GM12873 (cell line): ENCODE results near the gene BABAM2.

ENCODE experiments used
- CTCF ChIP-seq: IDR thresholded peaks from 2 replicates; pipeline ENCODE4 v1.5.1; 2012; ENCODE audit warnings: low read depth, mild to moderate bottlenecking, moderate library complexity, low read length, control low read depth; ENCODE audit not compliant: insufficient read depth; ENCODE audit errors: missing control alignments

Gene BABAM2

DNA sequence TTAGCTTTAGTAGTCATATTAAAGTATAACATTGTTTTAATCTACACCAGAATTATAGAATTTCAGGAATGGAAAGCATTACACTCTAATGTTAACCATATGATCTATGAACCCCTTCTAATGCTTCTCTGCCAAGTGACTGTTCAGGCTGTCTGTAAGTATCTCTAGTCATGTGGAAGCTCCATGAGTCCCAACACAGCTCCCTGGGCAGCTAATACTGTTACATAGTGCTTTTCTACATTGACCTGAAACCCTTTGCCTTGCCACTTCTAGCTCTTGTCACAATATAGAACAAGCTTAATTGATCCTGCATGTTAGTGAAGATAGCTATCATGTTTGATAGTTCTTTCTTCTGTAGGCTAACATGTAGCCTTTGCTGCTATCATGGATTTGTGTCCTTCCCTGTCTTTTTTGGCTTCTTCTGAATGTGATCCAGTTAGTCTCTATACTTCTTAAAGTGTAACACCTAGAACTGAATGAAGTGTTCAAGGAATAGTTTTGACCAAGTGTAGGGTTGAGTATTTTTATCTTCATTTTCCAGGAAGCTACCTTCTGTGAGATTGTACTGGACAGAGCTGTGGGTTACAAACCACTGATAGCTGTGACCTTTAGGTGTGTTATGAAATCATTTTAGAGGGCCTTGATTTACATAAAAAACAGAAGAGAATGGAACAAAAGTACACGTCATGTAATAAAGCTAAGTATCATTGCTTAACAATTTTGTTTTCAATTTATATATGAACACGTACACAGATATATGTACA is 23.7 kb downstream of the BABAM2 start:
- TF ChIP-seq CTCF = no peak

DNA sequence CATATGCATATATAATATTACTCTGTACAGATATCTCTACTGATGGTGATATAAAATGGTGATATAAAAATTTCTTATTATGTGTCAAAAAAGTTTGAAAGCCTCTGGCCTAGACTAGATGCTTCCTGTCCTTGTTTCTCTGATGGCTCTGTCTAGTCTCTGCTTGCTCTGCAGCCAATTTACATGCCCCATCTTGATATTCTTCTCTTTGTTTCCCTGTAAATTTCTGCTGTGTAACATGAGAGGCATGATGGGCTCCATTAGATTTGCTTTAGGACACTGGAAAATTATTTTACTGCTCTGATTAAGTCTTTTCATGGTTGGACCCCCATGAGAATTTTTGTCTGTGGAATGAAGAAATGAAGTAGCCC is 24.3 kb downstream of the BABAM2 start:
- no peak for TF ChIP-seq CTCF

- no peak for TF ChIP-seq CTCF
These were observed 24.7 kb downstream of the BABAM2 start for GRCh38 chr2:27915191-27915590.

GRCh38 chr2:27915874-27916273 is 25.3 kb downstream of the BABAM2 start:
- TF ChIP-seq CTCF = no peak

DNA sequence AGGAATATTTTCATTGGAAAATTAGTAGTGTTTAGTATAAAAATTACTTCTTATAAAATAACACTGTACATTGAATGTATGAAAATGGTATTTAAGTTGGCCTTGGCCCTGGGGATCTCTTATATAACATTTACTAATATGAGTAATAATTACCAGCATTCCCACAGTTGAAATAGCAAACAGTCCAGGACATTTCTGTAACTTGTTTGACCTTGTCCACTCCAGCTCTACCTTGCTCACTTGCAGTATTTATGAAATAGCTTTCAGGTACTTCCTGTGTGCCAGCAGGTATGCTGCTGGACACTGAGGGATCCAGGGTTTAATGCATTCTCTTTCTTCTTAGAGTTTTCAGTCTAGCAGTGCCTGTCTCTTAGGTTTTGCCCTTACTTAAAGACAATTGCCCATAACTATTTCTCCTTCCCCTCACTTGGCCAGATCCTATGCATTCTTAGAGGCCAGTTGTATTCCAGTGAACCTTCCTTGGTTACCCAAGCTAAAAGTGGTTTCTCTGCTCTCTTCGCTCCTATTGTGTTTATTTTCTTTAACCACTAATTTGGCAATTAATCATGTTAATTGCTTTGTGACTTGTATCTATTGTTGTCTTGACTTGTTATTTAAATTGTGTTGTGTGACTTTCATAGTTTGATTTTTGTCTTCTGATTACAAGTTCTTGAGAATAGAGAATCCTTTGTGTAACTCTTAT is 25.9 kb downstream of the BABAM2 start:
- no peak for TF ChIP-seq CTCF

GRCh38 chr2:27920148-27920885 is 29.8 kb downstream of the BABAM2 start:
- TF ChIP-seq CTCF = no peak

GRCh38 chr2:27921424-27921823 is 30.9 kb downstream of the BABAM2 start:
- no peak for TF ChIP-seq CTCF
